Dedifferentiated amniotic fluid mesenchymal stem cell (primary cell): ENCODE results near the gene ACAD11.

Experiments
- DNase-seq: peaks from one replicate; pipeline ENCODE4 v3.0.0-alpha.2; 2016; ENCODE audit errors: extremely low spot score

The ACAD11 gene, protein sequence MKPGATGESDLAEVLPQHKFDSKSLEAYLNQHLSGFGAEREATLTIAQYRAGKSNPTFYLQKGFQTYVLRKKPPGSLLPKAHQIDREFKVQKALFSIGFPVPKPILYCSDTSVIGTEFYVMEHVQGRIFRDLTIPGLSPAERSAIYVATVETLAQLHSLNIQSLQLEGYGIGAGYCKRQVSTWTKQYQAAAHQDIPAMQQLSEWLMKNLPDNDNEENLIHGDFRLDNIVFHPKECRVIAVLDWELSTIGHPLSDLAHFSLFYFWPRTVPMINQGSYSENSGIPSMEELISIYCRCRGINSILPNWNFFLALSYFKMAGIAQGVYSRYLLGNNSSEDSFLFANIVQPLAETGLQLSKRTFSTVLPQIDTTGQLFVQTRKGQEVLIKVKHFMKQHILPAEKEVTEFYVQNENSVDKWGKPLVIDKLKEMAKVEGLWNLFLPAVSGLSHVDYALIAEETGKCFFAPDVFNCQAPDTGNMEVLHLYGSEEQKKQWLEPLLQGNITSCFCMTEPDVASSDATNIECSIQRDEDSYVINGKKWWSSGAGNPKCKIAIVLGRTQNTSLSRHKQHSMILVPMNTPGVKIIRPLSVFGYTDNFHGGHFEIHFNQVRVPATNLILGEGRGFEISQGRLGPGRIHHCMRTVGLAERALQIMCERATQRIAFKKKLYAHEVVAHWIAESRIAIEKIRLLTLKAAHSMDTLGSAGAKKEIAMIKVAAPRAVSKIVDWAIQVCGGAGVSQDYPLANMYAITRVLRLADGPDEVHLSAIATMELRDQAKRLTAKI

DNA sequence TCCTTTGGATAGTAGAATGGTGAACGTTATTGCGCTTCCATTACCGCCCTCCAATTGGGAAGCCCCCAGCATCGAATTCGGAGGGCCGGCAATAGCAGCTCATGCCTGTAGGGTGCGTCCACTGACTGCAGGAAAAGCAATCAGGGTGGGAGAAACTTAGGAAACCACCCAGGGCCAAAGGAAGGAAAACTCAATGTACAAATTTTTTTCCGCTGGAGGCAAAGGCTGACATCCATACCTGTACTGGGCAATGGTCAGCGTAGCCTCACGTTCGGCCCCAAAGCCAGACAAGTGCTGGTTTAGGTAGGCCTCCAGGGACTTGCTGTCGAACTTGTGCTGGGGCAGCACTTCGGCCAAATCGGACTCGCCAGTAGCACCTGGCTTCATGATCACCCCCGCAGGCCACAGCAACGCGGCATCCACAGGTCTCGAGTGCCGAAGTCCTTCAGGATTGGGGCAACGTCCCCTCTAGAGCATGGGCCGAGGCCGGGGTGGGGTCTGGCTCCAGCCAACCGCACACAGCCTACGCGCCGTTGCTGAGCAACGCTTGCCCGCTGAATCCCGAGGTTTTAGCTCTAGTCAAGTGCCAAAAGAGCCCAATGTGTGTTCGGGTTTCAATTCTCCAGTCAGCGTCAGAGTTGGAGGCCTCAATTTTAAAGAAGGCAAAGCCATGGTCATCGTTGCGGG is at the start of gene ACAD11:
ACAD11 (minus strand) TSS at position 445 of the 687 bp plus-strand sequence; CDS start at position 387, 58 bp downstream.
- peak; percentile 72 for DNase-seq

DNA sequence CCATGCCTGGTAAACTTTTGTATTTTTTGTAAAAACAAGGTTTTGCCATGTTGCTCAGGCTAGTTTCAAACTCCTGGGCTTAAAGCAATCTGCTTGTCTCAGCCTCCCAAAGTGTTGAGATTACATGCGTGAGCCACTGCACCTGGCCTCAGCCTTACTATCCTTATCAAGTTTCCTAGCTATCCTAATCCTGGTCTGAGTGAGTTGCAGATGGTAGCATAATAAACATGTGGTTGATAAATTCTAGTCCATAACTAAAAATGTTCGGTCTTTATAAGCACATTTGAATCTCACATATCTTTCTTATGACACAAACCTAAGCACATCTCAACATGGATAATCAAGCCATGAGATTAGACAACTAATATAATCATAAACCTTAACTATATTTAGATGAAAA is 44.1 kb upstream of the ACAD11 start:
- no peak for DNase-seq

DNA sequence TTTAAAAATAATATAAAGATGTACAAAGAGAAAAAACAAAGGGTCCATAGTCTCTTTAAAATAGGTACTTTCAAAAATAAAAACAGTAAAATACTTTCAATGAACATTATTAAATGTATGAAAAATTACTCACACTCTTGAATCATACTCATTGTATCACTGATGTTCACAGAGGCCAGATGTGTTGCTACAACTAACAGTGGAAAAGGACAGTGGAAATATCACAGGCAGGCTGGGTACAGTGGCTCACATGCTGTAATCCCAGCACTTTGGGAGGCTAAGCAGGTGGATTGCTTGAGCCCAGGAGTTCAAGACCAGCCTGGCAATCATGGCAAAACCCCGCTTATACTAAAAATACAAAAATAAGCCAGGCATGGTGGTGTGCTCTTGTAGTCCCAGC is 35.8 kb upstream of the ACAD11 start:
- DNase-seq, result no peak

DNA sequence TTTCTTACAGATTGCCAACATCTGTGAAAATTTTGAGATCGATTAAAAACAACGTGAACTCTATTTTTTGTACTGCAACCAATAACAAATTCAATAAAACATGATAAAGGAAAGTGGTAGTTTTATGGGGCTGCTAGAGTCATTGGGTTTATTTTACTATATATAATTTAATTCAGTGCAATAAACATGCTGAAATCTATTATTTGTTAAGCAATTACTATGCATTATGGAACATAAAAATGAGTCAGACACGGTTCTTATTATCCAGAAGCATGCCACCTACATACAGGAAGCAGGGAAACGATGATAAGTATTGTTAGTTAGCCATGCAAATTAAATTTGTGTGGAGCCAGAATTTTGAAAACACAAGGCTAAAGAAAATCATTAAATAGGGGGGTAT is 35.4 kb upstream of the ACAD11 start:
- DNase-seq, result no peak

- no peak for DNase-seq
Measured at GRCh38 chr3:132690040-132690439, 30.4 kb upstream of the ACAD11 start.

GRCh38 chr3:132682201-132682600 is 22.6 kb upstream of the ACAD11 start:
- DNase-seq, result no peak

DNA sequence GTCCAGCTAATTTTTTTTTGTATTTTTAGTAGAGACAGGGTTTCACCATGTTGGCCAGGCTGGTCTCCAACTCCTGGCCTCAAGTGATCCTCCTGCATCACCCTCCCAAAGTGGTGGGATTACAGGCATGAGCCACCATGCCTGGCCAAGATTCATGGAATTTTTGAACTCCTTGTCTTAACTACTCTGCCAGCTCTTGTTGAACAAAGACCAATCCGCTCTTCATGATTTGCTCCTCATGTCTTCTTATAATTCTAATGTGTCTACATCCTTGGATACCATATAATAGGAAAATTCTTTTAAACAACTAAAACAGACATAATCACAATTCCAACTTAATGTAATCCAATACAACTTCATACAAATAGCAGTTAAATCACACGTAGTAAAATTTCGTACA is 21.8 kb upstream of the ACAD11 start:
- DNase-seq, result no peak

DNA sequence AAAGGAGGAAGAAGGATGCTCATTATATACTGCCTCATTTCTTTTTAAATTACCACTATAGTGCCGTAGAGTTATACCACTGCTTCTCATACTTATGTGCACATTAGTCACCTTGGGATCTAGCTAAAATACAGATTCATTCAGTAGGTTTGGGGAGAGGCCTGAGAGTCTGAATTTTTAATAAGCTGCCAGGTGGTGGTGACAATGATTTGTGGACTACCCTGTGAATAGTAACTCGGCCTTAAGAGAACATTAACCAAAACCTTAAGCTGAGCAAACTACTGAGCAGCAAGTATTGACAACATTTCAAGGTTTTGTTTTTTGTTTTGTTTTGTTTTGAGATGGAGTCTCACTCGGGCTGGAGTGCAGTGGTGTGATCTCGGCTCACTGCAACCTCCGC is 20.3 kb upstream of the ACAD11 start:
- DNase-seq, result no peak

GRCh38 chr3:132675408-132675807 is 15.8 kb upstream of the ACAD11 start:
- no peak for DNase-seq

GRCh38 chr3:132669256-132669777 is 9.7 kb upstream of the ACAD11 start:
- no peak for DNase-seq

DNA sequence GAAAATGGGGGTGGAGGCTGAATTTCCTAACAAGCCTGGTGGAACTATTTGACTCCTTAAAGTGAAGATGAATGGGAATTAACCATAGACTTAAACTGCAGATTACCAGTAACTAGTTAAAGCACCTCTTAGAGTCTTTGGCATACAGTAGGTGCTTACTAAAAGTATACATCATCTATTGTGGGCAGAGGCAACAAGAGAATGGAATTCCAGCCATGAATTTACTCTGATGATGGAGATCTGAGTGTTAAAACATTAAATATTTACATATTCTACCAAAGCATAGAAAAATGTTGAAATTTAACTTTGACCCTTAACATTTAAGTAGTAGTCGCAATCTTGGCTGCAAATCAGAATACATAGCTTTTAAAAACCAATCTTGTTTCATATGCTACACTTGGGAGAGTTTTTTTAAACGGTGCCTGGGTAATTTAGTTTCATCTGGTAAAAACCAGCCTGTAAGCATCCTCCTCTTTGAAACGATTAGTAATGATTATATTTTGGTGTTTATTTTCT is 5.7 kb upstream of the ACAD11 start:
- DNase-seq, result no peak

DNA sequence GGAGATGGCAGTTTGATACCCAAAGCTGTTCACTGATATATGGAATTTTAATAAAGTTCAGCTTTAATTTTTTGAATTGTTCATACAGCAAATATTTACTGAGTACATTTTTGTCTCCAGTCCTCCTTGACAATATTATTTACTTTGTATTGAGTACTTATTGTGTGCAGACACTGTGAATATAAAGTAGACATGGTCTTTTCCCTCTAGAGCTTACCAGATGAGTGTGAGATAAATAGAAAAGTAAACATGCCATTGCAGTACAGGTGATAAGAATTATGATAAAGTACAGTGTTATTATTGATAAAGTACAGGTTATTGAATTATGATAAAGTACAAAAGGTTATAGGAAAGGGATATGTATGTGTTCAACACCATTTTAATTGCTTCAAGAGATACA is 2.6 kb upstream of the ACAD11 start:
- no peak for DNase-seq

DNA sequence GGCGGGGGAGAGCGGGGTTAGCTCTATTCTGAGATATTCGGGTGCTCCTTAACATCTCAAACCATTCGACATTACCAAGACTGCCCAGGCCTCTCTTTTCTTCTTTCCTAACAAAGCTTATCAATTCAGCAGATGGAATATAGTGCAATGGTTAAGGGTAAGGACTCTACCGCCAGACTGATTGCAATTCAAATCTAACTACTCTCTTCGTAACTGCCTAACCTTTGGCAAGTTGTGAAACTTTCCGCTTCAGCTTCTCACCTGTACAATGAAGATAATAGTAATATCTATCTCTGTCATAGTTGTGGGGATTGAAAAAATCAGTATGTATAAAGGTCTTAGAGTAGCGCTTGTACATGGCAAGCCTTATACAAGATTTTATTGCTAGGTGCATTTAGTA is 1.5 kb upstream of the ACAD11 start:
- DNase-seq, result no peak

GRCh38 chr3:132660811-132661070 is 1.1 kb upstream of the ACAD11 start:
- no peak for DNase-seq

GRCh38 chr3:132660052-132660810 is 622 bp upstream of the ACAD11 start, which contains the start of gene UBA5:
Gene UBA5, plus strand, starts transcription at chr3:132660329. Its CDS starts 209 bp downstream, at chr3:132660538.
- peak; percentile 21 for DNase-seq

DNA sequence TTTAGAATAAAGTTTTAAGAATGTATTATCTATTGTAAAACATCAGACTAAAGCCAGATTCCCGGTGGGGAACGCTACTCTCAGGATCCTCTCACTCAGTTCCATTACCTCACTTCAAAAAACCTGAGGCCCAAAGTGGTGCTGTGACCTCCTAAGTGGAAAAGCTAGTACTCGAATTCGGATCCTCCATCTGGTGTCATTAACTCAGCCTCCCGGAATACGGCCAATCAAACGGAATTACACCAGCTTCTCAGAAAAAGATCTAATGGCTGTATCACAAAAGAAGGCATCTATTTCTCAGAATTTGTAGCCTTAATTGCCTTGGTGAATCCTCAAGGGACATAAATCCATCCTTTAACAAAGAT is 627 bp downstream of the ACAD11 start:
- DNase-seq, result peak; percentile 36

- no peak for DNase-seq
Measured at GRCh38 chr3:132657869-132658747, 1.5 kb downstream of the ACAD11 start.

DNA sequence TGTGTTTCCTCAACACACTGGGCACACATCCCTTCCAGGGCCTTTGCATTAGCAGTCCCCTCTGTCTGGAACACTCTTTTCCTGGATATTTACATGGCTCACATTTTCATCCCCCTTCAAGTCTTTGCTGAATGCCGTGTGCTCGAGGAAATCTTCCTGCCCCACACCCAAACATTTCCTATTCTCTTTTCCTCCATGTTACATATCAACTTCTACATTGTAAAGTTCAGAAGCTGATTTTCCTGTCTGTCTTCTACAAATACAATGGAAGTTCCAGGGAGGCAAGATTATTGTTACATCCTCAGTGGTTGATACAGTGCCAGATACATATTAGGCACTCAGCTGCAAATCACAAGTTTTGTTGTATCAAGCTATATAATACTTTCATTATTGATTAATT is 4.1 kb downstream of the ACAD11 start:
- DNase-seq, result no peak

- DNase-seq, result no peak
Measured at GRCh38 chr3:132654721-132655120, 4.9 kb downstream of the ACAD11 start.

GRCh38 chr3:132654190-132654589 is 5.4 kb downstream of the ACAD11 start:
- no peak for DNase-seq
